GM12878 (cell line): ENCODE results near the gene CD70. TPM values are rescaled to one million over a fixed set of nuclear protein-coding genes. Genes with fewer than 3 reads are reported as not detected.

ENCODE experiments used
- ATAC-seq: fragments of 200-7000 bp; cut with Tn5 transposase; 3 replicates; pipeline ENCODE4 v1.9.1; 2020; ENCODE audit warnings: mild to moderate bottlenecking, moderate library complexity
- BruUV-seq: library from RNA; stranded (reverse); fragments of 400-500 nt; replicated peaks from 2 replicates; lab custom pipeline; 2021; lab: Mats Ljungman, UMichigan
- CTCF ChIA-PET: fragments of 300-600 bp; sonication (Branson Sonifier 250); formaldehyde crosslinking; extraction: SDS; loops from one replicate; lab custom pipeline; 2021; ENCODE audit warnings: inconsistent platforms; lab: Yijun Ruan, JAX
- POLR2A ChIA-PET: fragments of 350-600 bp; formaldehyde crosslinking; extraction: SDS; loops from one replicate; lab custom pipeline; 2021; ENCODE audit warnings: inconsistent platforms; lab: Charles Lee
- RAD21 ChIA-PET: fragments of 300-600 bp; sonication (Branson Sonifier 250); formaldehyde crosslinking; loops from one replicate; lab custom pipeline; 2023; ENCODE audit warnings: antibody characterized with exemption; ENCODE audit not compliant: unreplicated experiment; lab: Charles Lee
- SMC1A ChIA-PET: fragments of 300-600 bp; sonication (Branson Sonifier 250); formaldehyde crosslinking; loops from one replicate; lab custom pipeline; 2023; ENCODE audit not compliant: unreplicated experiment, uncharacterized antibody; lab: Charles Lee
- DNase-seq: peaks from one replicate; pipeline ENCODE4 v3.0.0-alpha.2; 2011; ENCODE audit warnings: low read depth, low spot score
- FAIRE-seq: peaks from 3 replicates; lab custom pipeline; 2011; peaks lifted over from hg19 to GRCh38; lab: Jason Lieb, UNC
- H2AFZ ChIP-seq: 2 replicates; pipeline ENCODE4 v1.6.0; 2011; ENCODE audit warnings: low read depth, low read length, control low read depth; ENCODE audit not compliant: control insufficient read depth
- H3K27ac ChIP-seq: 2 replicates; pipeline ENCODE4 v1.5.1; 2011; ENCODE audit warnings: control low read depth; ENCODE audit not compliant: control insufficient read depth, insufficient read depth
- H3K27me3 ChIP-seq, 2 experiments: replicated peaks in 1 of 2; 2 replicates each; pipeline versions ENCODE4 v1.6.0 to v1.6.1; 2011; ENCODE audit warnings: low read length in 1 of 2; ENCODE audit not compliant: control insufficient read depth in 2 of 2, insufficient read depth in 2 of 2
- H3K36me3 ChIP-seq, 2 experiments: 2 replicates each; pipeline ENCODE4 v1.5.1; 2011; ENCODE audit warnings: low read length in 1 of 2; ENCODE audit not compliant: control insufficient read depth in 2 of 2, insufficient read depth in 2 of 2
- H3K4me1 ChIP-seq: 2 replicates; pipeline ENCODE4 v1.6.1; 2011; ENCODE audit warnings: mild to moderate bottlenecking, low read length, moderate library complexity, mixed read lengths; ENCODE audit not compliant: control insufficient read depth, insufficient read depth
- H3K4me2 ChIP-seq: 2 replicates; pipeline ENCODE4 v1.6.0; 2011; ENCODE audit warnings: control low read depth; ENCODE audit not compliant: control insufficient read depth, insufficient read depth
- H3K4me3 ChIP-seq: fragments of 200-600 bp; sonication (generic); 2 replicates; pipeline ENCODE4 v1.5.1; 2016
- H3K79me2 ChIP-seq: 2 replicates; pipeline ENCODE4 v1.6.0; 2011; ENCODE audit warnings: low read length; ENCODE audit not compliant: control insufficient read depth, insufficient read depth
- H3K9ac ChIP-seq: 2 replicates; pipeline ENCODE4 v1.8.0; 2011; ENCODE audit warnings: low read length, control low read depth, mixed read lengths; ENCODE audit not compliant: control insufficient read depth, insufficient read depth
- H3K9me3 ChIP-seq: replicated peaks from 3 replicates; pipeline ENCODE4 v1.5.1; 2011; ENCODE audit warnings: mild to moderate bottlenecking, low read length; ENCODE audit not compliant: control insufficient read depth, insufficient read depth
- H4K20me1 ChIP-seq: 2 replicates; pipeline ENCODE4 v1.6.0; 2011; ENCODE audit not compliant: control insufficient read depth, insufficient read depth
- ATF7 ChIP-seq: fragments of 450-650 bp; IDR thresholded peaks from 2 replicates; pipeline ENCODE4 v1.6.1; 2016; ENCODE audit warnings: low read depth, mild to moderate bottlenecking
- BCL11A ChIP-seq: IDR thresholded peaks from 2 replicates; pipeline ENCODE4 v1.6.1; 2011; ENCODE audit warnings: low read depth, low read length
- BHLHE40 ChIP-seq, 2 experiments: fragments of 450-650 bp in 1 of 2; IDR thresholded peaks; 2 replicates each; pipeline ENCODE4 v1.6.1; 2011 to 2017; ENCODE audit warnings: low read depth in 2 of 2, borderline replicate concordance in 1 of 2, improper control_type of control experiment in 1 of 2, low read length in 1 of 2, mild to moderate bottlenecking in 1 of 2
- CBFB ChIP-seq: IDR thresholded peaks from 2 replicates; pipeline ENCODE4 v1.6.1; 2016; ENCODE audit warnings: antibody characterized with exemption, low read depth
- CEBPB ChIP-seq, 2 experiments: fragments of 150-350 bp in 1 of 2; IDR thresholded peaks; 2 replicates each; pipeline ENCODE4 v1.6.1; 2012 to 2014; ENCODE audit warnings: low read depth in 2 of 2, low read length in 2 of 2, borderline replicate concordance in 1 of 2, inconsistent platforms in 1 of 2
- CHD2 ChIP-seq: IDR thresholded peaks from 2 replicates; pipeline ENCODE4 v1.6.1; 2011; ENCODE audit warnings: low read depth, low read length, improper control_type of control experiment, borderline replicate concordance
- DPF2 ChIP-seq: fragments of 450-650 bp; IDR thresholded peaks from 2 replicates; pipeline ENCODE4 v1.6.1; 2017; ENCODE audit warnings: mild to moderate bottlenecking
- EED ChIP-seq: sonication (generic); IDR thresholded peaks from 2 replicates; pipeline ENCODE4 v1.6.1; 2016; ENCODE audit warnings: antibody characterized with exemption, low read depth
- EP300 ChIP-seq, 2 experiments: fragments of 150-350 bp in 1 of 2; IDR thresholded peaks; 2 replicates each; pipeline ENCODE4 v1.6.1; 2011 to 2012; ENCODE audit warnings: low read depth in 2 of 2, low read length in 2 of 2, borderline replicate concordance in 1 of 2, improper control_type of control experiment in 1 of 2, inconsistent platforms in 1 of 2; ENCODE audit not compliant: control insufficient read depth in 1 of 2
- HDAC6 ChIP-seq: fragments of 200-600 bp; sonication (generic); IDR thresholded peaks from one replicate; pipeline ENCODE4 v1.8.0; 2017; ENCODE audit warnings: antibody characterized with exemption; ENCODE audit not compliant: unreplicated experiment
- IRF4 ChIP-seq: IDR thresholded peaks from 2 replicates; pipeline ENCODE4 v1.6.1; 2011; ENCODE audit warnings: low read depth, low read length
- KAT2A ChIP-seq: conservative IDR thresholded peaks from 2 replicates; pipeline ENCODE4 v1.6.1; 2011; ENCODE audit warnings: low read depth, low read length; ENCODE audit not compliant: control insufficient read depth
- MEF2A ChIP-seq: IDR thresholded peaks from 2 replicates; pipeline ENCODE4 v1.6.1; 2011; ENCODE audit warnings: low read depth, mild to moderate bottlenecking, low read length, moderate library complexity; ENCODE audit not compliant: insufficient read depth
- MYB ChIP-seq: fragments of 150-350 bp; IDR thresholded peaks from 2 replicates; pipeline ENCODE4 v1.6.1; 2014; ENCODE audit warnings: mild to moderate bottlenecking, low read depth, low read length, borderline replicate concordance
- NFIC ChIP-seq: IDR thresholded peaks from 2 replicates; pipeline ENCODE4 v1.6.1; 2012; ENCODE audit warnings: low read depth, mild to moderate bottlenecking, inconsistent platforms, low read length, moderate library complexity
- PML ChIP-seq: IDR thresholded peaks from 2 replicates; pipeline ENCODE4 v1.6.1; 2012; ENCODE audit warnings: low read length, inconsistent platforms
- POU2F2 ChIP-seq: IDR thresholded peaks from 3 replicates; pipeline ENCODE4 v1.6.1; 2011; ENCODE audit warnings: low read depth, mild to moderate bottlenecking, low read length, borderline replicate concordance
- SIN3A ChIP-seq: IDR thresholded peaks from 2 replicates; pipeline ENCODE4 v1.6.1; 2012; ENCODE audit warnings: low read depth, low read length, improper control_type of control experiment
- SUZ12 ChIP-seq: fragments of 200-600 bp; sonication (generic); IDR thresholded peaks from one replicate; pipeline ENCODE4 v1.6.1; 2018; ENCODE audit warnings: antibody characterized with exemption, mild to moderate bottlenecking; ENCODE audit not compliant: unreplicated experiment
- TCF12 ChIP-seq: IDR thresholded peaks from 2 replicates; pipeline ENCODE4 v1.6.1; 2011; ENCODE audit warnings: low read depth, mild to moderate bottlenecking, low read length
- YY1 ChIP-seq: IDR thresholded peaks from 2 replicates; pipeline ENCODE4 v1.6.1; 2011; ENCODE audit warnings: low read depth, mild to moderate bottlenecking, low read length
- ZNF207 ChIP-seq: fragments of 450-650 bp; IDR thresholded peaks from 2 replicates; pipeline ENCODE4 v1.6.1; 2014; ENCODE audit warnings: antibody characterized with exemption, mild to moderate bottlenecking, borderline replicate concordance
- WGBS: methylation state at CpG from one replicate; pipeline ENCODE4 v1.1.6; 2016; ENCODE audit warnings: low lambda C conversion rate; ENCODE audit not compliant: insufficient replicate concordance, insufficient coverage; ENCODE audit errors: missing lambda C conversion rate; 5-methylcytosine and 5-hydroxymethylcytosine counted together
- in situ Hi-C: fragments of 300-500 bp; cut with MboI; formaldehyde crosslinking; loops from 9 replicates; pipeline ENCODE4 v1.14.3; 2018; ENCODE audit warnings: mixed read lengths
- intact Hi-C: fragments of 100-400 bp; cut with micrococcal nuclease; formaldehyde crosslinking; loops from one replicate; pipeline ENCODE4 v1.14.2; 2022; ENCODE audit not compliant: unreplicated experiment
- polyA plus RNA-seq, 11 experiments: library from polyadenylated mRNA; depleted of rRNA in 4 of 11; unstranded in 6 of 11; stranded (reverse) in 5 of 11; fragments of >200 nt; fragmentation: Nextera tagmentation in 4 of 11; fragmentation: Illumina TruSeq in 1 of 11; extraction: Ambion mirVana in 4 of 11; extraction: Trizol in 1 of 11; gene quantifications; 1 replicate in 1 of 11; 2 replicates in 10 of 11; pipeline versions ENCODE4 v1.2.1 to v1.2.3, GENCODE V29; 2011 to 2016; ENCODE audit warnings: inconsistent platforms in 2 of 11, missing spikeins in 2 of 11, low read depth in 1 of 11
- total RNA-seq, 4 experiments: library from RNA; depleted of rRNA in 3 of 4; stranded (reverse); fragments of >200 nt in 3 of 4; fragmentation: Illumina TruSeq in 1 of 4; extraction: Trizol in 1 of 4; gene quantifications; 2 replicates each; pipeline versions ENCODE4 v1.2.1 to v1.2.3, GENCODE V29; 2013 to 2021
- TF ChIP-seq, protein P1 (sequence below): fragments of 450-650 bp; formaldehyde crosslinking; IDR thresholded peaks from 2 replicates; pipeline ENCODE4 v1.5.0; 2022; ENCODE audit warnings: mild to moderate bottlenecking, missing genetic modification characterization

Gene CD70
- total and polyA plus RNA-seq, 10 of the 15 experiments (the other 5 are each of a cell fraction or from before 2014, with no cell fraction given) = 16.4 to 441 (median 265) TPM

DNA sequence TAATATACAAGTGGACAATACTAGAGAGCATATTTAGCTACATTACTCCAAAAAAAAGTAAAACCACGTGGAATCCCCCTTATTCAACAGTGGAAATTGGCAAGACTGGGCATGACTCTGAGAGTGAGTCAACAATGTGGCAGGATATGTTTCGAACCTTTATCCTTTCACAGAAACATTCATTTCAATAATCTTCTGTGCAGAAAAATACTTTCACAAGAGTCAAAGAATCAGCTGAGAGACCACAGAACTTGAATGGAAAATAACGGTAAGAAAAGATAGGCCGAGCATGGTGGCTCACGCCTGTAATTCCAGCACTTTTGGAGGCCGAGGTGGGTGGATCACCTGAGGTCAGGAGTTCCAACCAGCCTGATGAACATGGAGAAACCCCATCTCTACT lies 25.1 kb upstream of the CD70 start:
- in situ Hi-C loops (no loop called here), intact Hi-C loops (no loop called here)
- no peak overlapping the region; the same call in 1 of the 2 replicates for H2AFZ ChIP-seq
- DNase-seq (no peak), ATAC-seq (peak; percentile 84), FAIRE-seq (no peak)
- peak overlapping the region; percentile 22; the same call in 1 of the 2 replicates for H3K4me2 ChIP-seq
- H4K20me1 ChIP-seq = no peaks in the 10 kb centered on the region
- no peak overlapping the region for H3K9ac ChIP-seq
- ChIA-PET RAD21 (no interaction called here), POLR2A (interaction anchor here (0.7 to 1.5 kb wide), 3 partner anchors 13 to 30 kb away, joined by 3 to 4 read pairs (median 3); no protein-coding TSS in a partner anchor), CTCF (interaction anchor here (0.6 to 1.5 kb wide), 4 partner anchors 12 to 80 kb away, joined by 3 to 5 read pairs (median 4); no protein-coding TSS in a partner anchor), SMC1A (interaction anchor here (1.0 to 3.4 kb wide), 5 partner anchors 14 to 22 kb away, joined by 3 to 17 read pairs (median 5); no protein-coding TSS in a partner anchor)
- H3K27me3 ChIP-seq = no peaks in the 10 kb centered on the region
- 13% methylated on average over 6 of the region's 6 CpGs for WGBS
- no peaks in the 10 kb centered on the region for H3K36me3 ChIP-seq
- H3K4me3 ChIP-seq = no peak overlapping the region
- H3K9me3 ChIP-seq = peaks cover 3% of the 10 kb centered on the region; the same call in 2 of the 3 replicates
- H3K27ac ChIP-seq = 0 out of 2 replicates have a peak overlapping the region, but pooled peaks have one; percentile 30
- peaks cover 11% of the 10 kb centered on the region; the same call in 1 of the 2 replicates for H3K4me1 ChIP-seq
- BruUV-seq = no TSS peak
- no peaks in the 10 kb centered on the region for H3K79me2 ChIP-seq
- TF ChIP-seq BCL11A (peak; percentile 86), BHLHE40 (IDR thresholded peaks at IDR 0.05; ENCODE audit: borderline replicate concordance in 1 of 2, low read depth in 2 of 2, low read length in 1 of 2) (peak; percentile 29 to 46; a peak in 2 of 4 replicates), SIN3A (no peak), ATF7 (peak; percentile 30; the same call in 1 of the 2 replicates), YY1 (no peak), CBFB (no peak), TCF12 (0 out of 2 replicates have a peak, but pooled peaks have one; percentile 16), SUZ12 (no peak), MEF2A (0 out of 2 replicates have a peak, but pooled peaks have one; percentile 45), POU2F2 (peak; percentile 57; the same call in 1 of the 3 replicates), EED (peak; percentile 66; the same call in 1 of the 2 replicates), MYB (no peak), PML (0 out of 2 replicates have a peak, but pooled peaks have one; percentile 47), EP300 (IDR thresholded peaks at IDR 0.05; ENCODE audit: borderline replicate concordance in 1 of 2, control insufficient read depth in 1 of 2, low read depth in 2 of 2, low read length in 2 of 2) (peak; percentile 69 to 87; a peak in 3 of 4 replicates), DPF2 (peak; percentile 65), ZNF207 (no peak), CHD2 (no peak), NFIC (peak; percentile 93), IRF4 (peak; percentile 68; the same call in 1 of the 2 replicates), CEBPB (IDR thresholded peaks at IDR 0.05; ENCODE audit: borderline replicate concordance in 1 of 2, low read depth in 2 of 2, low read length in 2 of 2) (peak in 1 of 2 experiments; percentile 66; a peak in 1 of 4 replicates), KAT2A (no peak), HDAC6 (no peak)
- TF ChIP-seq, protein P1, sequence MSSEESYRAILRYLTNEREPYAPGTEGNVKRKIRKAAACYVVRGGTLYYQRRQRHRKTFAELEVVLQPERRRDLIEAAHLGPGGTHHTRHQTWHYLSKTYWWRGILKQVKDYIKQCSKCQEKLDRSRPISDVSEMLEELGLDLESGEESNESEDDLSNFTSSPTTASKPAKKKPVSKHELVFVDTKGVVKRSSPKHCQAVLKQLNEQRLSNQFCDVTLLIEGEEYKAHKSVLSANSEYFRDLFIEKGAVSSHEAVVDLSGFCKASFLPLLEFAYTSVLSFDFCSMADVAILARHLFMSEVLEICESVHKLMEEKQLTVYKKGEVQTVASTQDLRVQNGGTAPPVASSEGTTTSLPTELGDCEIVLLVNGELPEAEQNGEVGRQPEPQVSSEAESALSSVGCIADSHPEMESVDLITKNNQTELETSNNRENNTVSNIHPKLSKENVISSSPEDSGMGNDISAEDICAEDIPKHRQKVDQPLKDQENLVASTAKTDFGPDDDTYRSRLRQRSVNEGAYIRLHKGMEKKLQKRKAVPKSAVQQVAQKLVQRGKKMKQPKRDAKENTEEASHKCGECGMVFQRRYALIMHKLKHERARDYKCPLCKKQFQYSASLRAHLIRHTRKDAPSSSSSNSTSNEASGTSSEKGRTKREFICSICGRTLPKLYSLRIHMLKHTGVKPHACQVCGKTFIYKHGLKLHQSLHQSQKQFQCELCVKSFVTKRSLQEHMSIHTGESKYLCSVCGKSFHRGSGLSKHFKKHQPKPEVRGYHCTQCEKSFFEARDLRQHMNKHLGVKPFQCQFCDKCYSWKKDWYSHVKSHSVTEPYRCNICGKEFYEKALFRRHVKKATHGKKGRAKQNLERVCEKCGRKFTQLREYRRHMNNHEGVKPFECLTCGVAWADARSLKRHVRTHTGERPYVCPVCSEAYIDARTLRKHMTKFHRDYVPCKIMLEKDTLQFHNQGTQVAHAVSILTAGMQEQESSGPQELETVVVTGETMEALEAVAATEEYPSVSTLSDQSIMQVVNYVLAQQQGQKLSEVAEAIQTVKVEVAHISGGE = no peak
